ENCODE results near the gene PDE10A. TPM values are rescaled to one million over a fixed set of nuclear protein-coding genes. Genes with fewer than 3 reads are reported as not detected.

Gene PDE10A
- polyA plus RNA-seq, 3 donors, result not detected

DNA sequence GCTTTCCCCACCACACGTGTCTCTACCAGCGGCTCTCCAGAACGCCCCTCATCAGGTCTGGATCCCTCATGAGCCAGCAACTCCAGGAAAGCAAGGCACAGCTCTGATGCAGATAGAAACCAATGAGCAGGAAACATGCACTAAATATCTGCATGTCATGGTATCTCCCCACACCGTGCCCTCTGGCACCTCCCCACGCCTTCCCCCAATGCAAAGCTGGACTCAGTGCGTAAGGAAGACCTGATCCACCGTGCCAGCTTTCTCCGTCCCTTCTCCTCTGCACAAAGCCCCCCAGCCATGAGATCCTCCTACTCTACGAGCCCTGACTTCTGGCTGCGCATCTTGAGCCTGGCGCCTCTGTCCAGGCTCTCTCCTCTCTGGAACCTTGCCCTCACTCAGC lies 9.4 kb downstream of the PDE10A start:
- DNase-seq, result no peak
- Histone ChIP-seq H3K9me3 (replicated peaks in 1 of 2; ENCODE audit: control insufficient read depth in 1 of 2, insufficient read depth in 1 of 2, low read length in 2 of 2) (no peaks in the 10 kb centered on the region), H3K4me1 (ENCODE audit: control insufficient read depth in 1 of 2, insufficient read depth in 2 of 2, low read length in 2 of 2) (no peaks in the 10 kb centered on the region), H4K20me1 (ENCODE audit: insufficient read depth, low read length) (no peaks in the 10 kb centered on the region), H3K9ac (ENCODE audit: insufficient read depth, low read length, poor library complexity, severe bottlenecking) (no peak overlapping the region), H3K27me3 (ENCODE audit: control insufficient read depth in 2 of 2, insufficient read depth in 2 of 2, low read length in 2 of 2) (peaks cover 0 to 8% of the 10 kb centered on the region in 2 donors), H3K36me3 (replicated peaks in 1 of 2; ENCODE audit: control insufficient read depth in 1 of 2, insufficient read depth in 2 of 2, low read length in 2 of 2) (no peaks in the 10 kb centered on the region), H3K4me2 (replicated peaks; ENCODE audit: extremely low read depth, low read length, poor library complexity, severe bottlenecking) (no peak overlapping the region), H3K4me3 (replicated peaks in 1 of 3; ENCODE audit: low read depth in 2 of 3, low read length in 3 of 3) (no peak overlapping the region), H3K79me2 (ENCODE audit: insufficient read depth, low read length) (no peaks in the 10 kb centered on the region), H3K27ac (ENCODE audit: low read depth in 1 of 2, low read length in 2 of 2) (no peak overlapping the region), H2AFZ (ENCODE audit: insufficient read depth, low read depth, low read length, poor library complexity, severe bottlenecking) (no peak overlapping the region)
- H3K27me3 Mint-ChIP-seq (ENCODE audit: low read depth in 3 of 3), result peaks cover 5 to 7% (median 6%) of the 10 kb centered on the region in 3 donors
- H3K27ac Mint-ChIP-seq, result no peak overlapping the region
- H3K4me3 Mint-ChIP-seq, result no peak overlapping the region
- peaks cover 0 to 2% (median 0%) of the 10 kb centered on the region in 7 donors for H3K9me3 Mint-ChIP-seq
- WGBS (ENCODE audit: insufficient coverage), result 74% methylated on average over 11 of the region's 11 CpGs
- TF ChIP-seq, protein P1, sequence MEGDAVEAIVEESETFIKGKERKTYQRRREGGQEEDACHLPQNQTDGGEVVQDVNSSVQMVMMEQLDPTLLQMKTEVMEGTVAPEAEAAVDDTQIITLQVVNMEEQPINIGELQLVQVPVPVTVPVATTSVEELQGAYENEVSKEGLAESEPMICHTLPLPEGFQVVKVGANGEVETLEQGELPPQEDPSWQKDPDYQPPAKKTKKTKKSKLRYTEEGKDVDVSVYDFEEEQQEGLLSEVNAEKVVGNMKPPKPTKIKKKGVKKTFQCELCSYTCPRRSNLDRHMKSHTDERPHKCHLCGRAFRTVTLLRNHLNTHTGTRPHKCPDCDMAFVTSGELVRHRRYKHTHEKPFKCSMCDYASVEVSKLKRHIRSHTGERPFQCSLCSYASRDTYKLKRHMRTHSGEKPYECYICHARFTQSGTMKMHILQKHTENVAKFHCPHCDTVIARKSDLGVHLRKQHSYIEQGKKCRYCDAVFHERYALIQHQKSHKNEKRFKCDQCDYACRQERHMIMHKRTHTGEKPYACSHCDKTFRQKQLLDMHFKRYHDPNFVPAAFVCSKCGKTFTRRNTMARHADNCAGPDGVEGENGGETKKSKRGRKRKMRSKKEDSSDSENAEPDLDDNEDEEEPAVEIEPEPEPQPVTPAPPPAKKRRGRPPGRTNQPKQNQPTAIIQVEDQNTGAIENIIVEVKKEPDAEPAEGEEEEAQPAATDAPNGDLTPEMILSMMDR (IDR thresholded peaks at IDR 0.05), result no peak
- intact Hi-C loops (cut with micrococcal nuclease), result no loop called here
- no peaks in the 10 kb centered on the region for H3K4me1 Mint-ChIP-seq
- H3K36me3 Mint-ChIP-seq, result no peaks in the 10 kb centered on the region

DNA sequence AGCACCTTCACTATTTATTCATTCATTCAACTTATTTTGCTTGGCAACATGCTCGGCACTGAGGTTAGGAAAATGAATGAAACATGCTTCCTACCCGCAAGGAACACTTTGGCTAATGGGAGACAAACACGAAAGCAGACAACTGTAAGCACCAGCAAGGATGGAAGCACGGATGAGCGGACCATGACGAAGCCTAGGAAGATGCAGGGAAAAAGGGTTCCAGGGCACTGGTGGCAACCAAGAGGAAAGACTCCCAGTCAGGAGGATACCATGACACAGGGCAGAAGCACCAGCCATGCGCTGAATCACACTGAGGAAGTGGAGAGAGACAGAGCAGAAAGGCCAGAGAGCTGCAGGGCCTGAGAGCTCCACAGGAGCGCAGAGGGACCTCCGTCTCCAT lies 9.8 kb downstream of the PDE10A start:
- Mint-ChIP-seq H3K4me1 (no peaks in the 10 kb centered on the region), H3K36me3 (no peaks in the 10 kb centered on the region), H3K4me3 (no peak overlapping the region), H3K27ac (no peak overlapping the region), H3K27me3 (ENCODE audit: low read depth in 3 of 3) (peaks cover under 1 to 5% (median 3%) of the 10 kb centered on the region in 3 donors), H3K9me3 (peaks cover 0 to 2% (median 0%) of the 10 kb centered on the region in 7 donors)
- H3K9ac ChIP-seq (ENCODE audit: insufficient read depth, low read length, poor library complexity, severe bottlenecking), result no peak overlapping the region
- 91% methylated on average over 7 of the region's 9 CpGs for WGBS (ENCODE audit: insufficient coverage)
- H3K4me2 ChIP-seq (replicated peaks; ENCODE audit: extremely low read depth, low read length, poor library complexity, severe bottlenecking), result no peak overlapping the region
- no peak overlapping the region for H3K4me3 ChIP-seq (replicated peaks in 1 of 3; ENCODE audit: low read depth in 2 of 3, low read length in 3 of 3)
- H4K20me1 ChIP-seq (ENCODE audit: insufficient read depth, low read length), result no peaks in the 10 kb centered on the region
- H2AFZ ChIP-seq (ENCODE audit: insufficient read depth, low read depth, low read length, poor library complexity, severe bottlenecking), result no peak overlapping the region
- no peaks in the 10 kb centered on the region for H3K79me2 ChIP-seq (ENCODE audit: insufficient read depth, low read length)
- TF ChIP-seq, protein P1 (IDR thresholded peaks at IDR 0.05), result no peak
- DNase-seq, result no peak
- no peaks in the 10 kb centered on the region for H3K4me1 ChIP-seq (ENCODE audit: control insufficient read depth in 1 of 2, insufficient read depth in 2 of 2, low read length in 2 of 2)
- H3K27ac ChIP-seq (ENCODE audit: low read depth in 1 of 2, low read length in 2 of 2), result no peak overlapping the region
- intact Hi-C loops (cut with micrococcal nuclease), result no loop called here
- H3K27me3 ChIP-seq (ENCODE audit: control insufficient read depth in 2 of 2, insufficient read depth in 2 of 2, low read length in 2 of 2), result peaks cover 0 to 4% of the 10 kb centered on the region in 2 donors
- no peaks in the 10 kb centered on the region for H3K9me3 ChIP-seq (replicated peaks in 1 of 2; ENCODE audit: control insufficient read depth in 1 of 2, insufficient read depth in 1 of 2, low read length in 2 of 2)
- H3K36me3 ChIP-seq (replicated peaks in 1 of 2; ENCODE audit: control insufficient read depth in 1 of 2, insufficient read depth in 2 of 2, low read length in 2 of 2), result no peaks in the 10 kb centered on the region

Data from CD14-positive monocyte (primary cell).